ENCODE data around the gene RRP8.

The RRP8 gene

DNA sequence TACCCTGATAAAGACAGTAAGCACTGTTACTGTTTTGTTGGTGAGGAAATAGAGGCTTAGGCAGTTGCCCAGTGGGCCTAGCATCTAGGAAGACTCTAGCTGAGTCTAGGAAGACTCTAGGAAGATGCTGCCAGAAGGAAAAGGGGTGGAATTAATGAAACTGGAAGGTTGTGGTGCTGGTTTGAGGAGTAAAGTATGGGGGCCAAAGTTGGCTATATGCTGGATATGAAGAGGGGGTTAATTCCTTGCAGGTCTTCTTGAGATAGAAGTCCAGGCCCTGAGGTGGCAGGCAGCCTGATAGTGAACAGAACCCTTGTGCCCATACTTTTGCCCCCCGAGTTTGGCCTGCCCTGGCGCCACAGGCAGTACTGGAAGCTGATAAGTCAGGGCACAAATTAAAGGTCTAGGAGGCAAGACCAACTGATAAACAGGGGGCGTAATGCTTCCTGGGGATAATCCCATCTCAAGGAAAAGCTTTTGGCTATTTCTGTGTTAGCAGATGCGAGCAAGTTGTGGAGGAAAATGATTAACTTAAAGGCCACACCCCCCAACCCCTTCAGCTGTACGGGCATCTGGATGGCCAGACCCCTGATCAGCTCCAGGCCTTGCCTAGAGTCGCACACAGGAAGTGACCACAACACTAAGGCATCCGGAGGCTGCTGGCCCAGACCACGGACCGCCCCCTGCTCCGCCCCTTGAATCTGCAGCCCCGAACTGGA, 3.2 kb upstream of the RRP8 start:
- no peak for DNase-seq (ENCODE audit: insufficient read length, low spot score)
- FAIRE-seq = no peak
- TF ChIP-seq CTCF (IDR thresholded peaks at IDR 0.05; ENCODE audit: insufficient read depth, missing control alignments) = no peak

GRCh38 chr11:6604790-6605189, 1.4 kb upstream of the RRP8 start:
- TF ChIP-seq CTCF (IDR thresholded peaks at IDR 0.05; ENCODE audit: insufficient read depth, missing control alignments) = no peak
- no peak for FAIRE-seq

GRCh38 chr11:6604081-6604626, 738 bp upstream of the RRP8 start:
- DNase-seq (ENCODE audit: insufficient read length, low spot score) (no peak), FAIRE-seq (no peak)
- TF ChIP-seq CTCF (IDR thresholded peaks at IDR 0.05; ENCODE audit: insufficient read depth, missing control alignments) = peak; percentile 8

More at GRCh38 chr11:6604790-6605189, 1.4 kb upstream of the RRP8 start:
- DNase-seq (ENCODE audit: insufficient read length, low spot score) = no peak

DNA sequence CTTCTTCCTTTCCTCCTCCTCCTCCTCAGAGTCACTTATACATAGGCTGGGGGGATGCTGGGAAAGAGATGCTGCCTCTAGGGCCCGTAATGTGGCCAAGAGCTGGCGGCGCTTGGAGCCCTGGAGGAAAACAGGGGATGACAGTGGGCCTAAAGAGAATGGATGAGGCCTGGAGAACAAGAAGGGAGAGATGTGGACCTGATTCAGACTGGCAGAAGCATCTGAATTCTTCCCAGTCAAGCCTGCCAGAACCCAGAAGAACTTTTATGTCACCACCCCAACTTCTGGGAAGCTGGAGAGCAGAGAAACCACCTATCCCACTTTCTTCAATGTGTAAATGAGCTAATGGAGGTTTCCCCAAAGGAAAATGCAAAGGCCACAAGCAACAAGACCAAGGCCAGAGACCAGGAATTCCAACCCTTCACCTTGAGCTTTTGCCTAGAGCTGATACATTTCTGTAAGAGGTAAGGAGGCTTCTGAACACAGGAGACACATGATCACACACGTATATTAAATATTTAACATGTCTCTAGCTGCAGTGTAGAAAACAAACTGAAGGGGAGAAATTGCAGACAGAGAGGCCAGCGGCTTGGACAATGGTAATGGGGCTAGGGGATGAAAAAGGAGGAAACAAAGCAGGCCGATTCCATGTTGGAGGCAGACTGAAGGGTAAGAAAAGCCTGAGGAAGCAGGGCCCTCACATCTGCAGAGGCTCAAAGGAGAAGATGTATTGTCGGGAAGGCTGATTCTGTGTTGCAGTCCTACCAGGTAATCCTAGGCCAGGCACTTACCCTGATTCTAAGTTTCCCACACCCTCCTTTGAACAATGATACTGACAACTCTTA, 1.1 kb downstream of the RRP8 start:
- DNase-seq (ENCODE audit: insufficient read length, low spot score) (no peak), FAIRE-seq (no peak)
- no peak for TF ChIP-seq CTCF (IDR thresholded peaks at IDR 0.05; ENCODE audit: insufficient read depth, missing control alignments)

DNA sequence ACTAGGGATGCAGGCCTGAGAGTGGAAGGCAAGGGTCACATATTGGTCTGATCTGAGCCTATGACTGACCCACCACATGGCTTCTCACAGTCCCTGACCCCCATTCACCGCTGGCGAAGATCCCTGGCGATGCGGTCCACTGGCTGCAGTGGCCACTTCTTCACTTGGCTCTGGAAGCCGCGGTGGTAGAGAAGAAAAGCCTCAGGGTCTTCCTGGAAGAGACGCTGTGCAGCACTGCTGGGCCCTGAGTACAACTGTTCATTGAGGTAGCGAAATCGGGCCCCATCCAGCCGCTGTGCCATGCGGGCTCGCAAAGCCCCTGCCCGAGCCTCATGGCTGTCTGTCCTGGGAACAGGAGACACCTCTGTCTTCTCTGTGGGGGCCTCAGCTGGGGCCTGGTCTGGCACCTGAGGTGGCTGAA, 2.4 kb downstream of the RRP8 start:
- no peak for FAIRE-seq
- DNase-seq (ENCODE audit: insufficient read length, low spot score) = no peak
- TF ChIP-seq CTCF (IDR thresholded peaks at IDR 0.05; ENCODE audit: insufficient read depth, missing control alignments) = no peak

DNA sequence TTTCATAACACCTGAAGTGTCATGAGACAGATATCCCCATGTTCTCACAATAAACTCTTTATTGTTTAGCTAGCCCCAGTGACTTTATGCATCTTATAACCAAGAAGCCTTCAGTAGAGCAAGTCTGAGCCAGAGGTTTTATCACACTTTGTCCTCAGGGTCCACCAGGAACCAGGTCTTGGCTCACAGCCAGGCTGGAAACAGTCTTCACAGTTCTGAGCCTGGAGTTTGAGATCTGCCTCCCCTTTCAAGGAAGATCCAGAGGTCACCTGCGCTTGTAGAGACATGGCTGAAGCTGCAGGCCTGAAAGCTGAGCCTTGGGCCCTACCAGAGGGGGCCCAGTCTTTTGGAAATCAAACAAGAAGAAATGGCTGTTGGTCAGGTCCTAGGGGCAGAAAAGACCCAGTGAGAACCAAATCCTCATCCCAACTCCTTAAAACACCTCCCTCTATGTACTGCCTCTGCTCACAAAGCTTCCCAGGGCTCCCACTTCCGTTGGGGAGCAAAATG, 3.5 kb downstream of the RRP8 start:
- DNase-seq (ENCODE audit: insufficient read length, low spot score) (no peak), FAIRE-seq (no peak)
- no peak for TF ChIP-seq CTCF (IDR thresholded peaks at IDR 0.05; ENCODE audit: insufficient read depth, missing control alignments)
